LoVo (cell line): ENCODE results near the gene SH3BP4.

ENCODE experiments used
- DNase-seq: peaks from one replicate; pipeline ENCODE4 v3.0.0-alpha.2; 2016; ENCODE audit warnings: low spot score

The SH3BP4 gene

DNA sequence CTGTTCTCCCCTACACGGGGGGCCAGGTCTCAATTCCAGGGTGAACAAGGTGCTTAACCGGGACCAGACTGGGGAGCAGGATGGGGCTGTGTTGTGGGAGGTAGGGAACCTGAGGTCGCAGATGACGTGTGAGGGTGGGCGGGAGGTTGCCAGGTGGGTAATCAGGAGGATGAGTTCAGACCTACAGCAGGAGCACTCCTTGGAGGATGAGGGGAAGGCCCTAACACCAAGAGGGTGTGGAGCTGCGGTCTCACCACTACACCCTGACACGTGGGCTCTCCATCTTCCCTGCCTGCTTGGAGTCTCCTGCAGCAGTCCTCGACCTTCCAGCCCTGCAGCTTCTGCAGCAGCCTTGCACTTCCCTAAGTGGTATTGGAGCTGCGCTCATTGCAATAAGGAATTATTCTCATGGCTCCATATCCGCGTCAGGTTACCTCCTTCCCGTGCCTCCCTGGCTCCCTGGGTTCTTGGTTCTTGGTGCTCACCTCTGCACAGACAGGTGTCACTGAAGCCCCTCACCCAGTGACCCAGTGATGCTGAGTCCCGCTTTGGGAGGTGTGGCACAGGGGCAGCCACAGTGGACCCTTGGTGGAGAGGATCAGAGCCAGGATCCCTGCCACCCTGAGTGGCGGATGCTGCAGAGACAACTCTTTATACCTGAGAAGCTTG is 15.5 kb downstream of the SH3BP4 start:
- DNase-seq = no peak

DNA sequence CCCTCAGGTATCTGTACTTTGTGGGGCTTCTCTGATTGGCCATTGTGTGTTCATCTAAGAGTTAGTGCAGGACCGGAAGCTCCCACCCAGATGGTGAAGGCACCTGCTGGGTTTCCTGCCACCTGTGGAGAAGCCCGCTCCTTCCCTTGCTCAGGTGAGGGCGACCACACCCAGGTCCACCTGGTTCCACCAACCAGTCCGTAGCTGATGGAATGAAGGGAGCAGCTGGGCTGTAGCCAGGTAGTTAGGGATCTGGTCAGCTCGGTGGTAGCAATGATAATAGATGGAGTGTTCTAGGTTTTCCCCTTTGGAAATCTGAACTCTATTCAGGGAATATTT is 16.0 kb downstream of the SH3BP4 start:
- no peak for DNase-seq

DNA sequence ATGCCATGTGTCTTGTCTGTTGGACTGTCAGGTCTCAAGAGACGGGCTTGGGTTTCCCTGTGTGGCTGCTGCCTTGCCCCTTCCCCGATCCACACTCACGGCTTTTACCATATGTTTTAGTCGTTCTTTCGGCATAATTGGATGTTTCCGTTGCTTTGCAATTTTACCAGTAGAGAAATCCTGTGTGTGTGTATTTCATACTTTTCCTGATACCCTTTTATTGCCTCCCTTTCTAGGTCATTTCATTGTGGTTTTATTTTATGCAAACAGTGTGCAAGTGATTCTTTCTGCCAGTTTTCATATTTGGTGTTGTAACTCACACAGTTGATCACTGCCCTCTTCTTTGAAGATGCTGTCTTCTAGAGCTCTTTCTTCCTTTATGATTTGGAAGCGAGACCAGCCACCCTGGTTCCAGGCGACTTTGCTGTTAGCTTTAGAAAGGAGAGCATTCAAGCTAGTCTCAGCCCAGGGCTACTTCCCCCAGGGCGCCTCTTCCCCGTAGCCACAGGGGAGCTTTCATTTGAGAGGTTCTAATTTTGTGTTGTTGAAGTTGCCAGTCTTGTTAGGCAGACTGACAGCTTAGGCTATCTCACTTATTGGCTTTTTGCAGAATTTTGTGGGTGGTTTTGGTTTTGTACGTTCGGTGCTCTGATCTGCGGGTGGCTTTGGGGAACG is 17.0 kb downstream of the SH3BP4 start:
- DNase-seq = no peak

DNA sequence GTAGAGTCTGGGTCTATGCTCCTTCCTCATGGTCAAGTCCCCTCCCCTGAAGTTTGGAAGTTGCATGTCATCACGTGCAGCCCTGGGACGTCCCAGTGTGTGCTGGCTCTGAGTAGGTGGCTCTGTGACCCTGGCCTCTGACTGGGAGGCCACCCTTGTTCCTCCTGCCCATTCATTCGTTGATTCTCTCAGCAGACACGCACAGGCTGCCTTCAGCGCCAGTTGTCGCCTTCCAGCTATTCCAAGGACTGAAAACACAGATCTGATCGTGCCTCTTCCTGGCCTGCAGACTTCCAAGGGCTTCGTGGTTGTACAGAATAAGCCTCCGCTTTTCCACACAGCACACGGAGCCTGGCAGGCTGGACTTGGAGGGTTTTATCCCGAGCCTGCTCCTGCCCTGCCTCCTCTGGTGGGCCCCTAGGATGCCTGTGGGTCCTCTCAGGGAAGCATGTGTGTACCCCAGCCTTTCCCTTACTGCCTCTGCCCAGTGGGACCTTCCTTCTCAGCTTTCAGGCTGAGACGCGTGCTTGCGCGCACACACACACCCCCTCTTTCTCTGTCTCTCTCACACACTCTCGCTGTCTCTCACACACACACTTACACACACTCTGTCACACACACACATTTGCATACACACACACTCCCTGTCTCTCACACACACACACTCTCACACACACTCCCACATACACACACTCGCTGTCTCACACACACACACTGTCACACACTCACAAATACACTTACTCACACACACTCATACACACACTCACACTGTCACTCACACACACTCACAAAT is 17.7 kb downstream of the SH3BP4 start:
- no peak for DNase-seq

DNA sequence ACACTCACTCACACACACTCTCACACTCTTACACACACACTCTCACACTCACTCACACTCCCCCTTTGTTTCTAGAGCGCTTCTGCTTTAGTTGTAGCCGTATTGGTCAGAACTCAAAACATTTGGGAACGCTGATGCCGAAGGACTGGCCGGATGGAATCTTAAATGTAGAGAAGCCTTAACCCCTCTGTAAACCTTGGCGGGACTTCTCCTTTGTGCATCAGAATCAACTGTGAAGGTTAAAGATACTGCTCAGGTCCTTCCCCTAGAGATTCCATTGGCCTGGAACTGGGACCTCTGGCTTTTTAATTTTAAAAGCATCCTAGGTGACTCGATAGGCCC is 18.3 kb downstream of the SH3BP4 start:
- DNase-seq = no peak

DNA sequence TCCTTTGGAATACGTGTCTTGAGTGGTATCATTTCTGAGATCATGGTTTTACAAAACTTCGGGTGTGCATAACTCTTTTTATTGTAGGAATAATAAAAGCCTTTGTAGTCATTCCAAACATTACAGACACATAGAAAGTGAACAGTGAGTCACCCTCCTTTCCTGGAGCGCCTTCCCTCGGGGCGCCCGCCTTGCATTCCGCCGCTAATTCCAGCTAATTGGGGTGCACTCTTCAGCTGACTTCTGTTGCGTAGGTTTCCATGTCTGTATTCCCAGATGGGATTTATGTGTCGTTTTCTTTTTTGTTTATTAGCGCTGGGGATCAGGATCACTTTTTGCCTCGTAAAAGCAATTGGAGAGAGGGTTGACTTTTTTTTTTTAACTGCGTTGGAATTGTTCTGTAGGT is 18.7 kb downstream of the SH3BP4 start:
- DNase-seq = peak; percentile 80

DNA sequence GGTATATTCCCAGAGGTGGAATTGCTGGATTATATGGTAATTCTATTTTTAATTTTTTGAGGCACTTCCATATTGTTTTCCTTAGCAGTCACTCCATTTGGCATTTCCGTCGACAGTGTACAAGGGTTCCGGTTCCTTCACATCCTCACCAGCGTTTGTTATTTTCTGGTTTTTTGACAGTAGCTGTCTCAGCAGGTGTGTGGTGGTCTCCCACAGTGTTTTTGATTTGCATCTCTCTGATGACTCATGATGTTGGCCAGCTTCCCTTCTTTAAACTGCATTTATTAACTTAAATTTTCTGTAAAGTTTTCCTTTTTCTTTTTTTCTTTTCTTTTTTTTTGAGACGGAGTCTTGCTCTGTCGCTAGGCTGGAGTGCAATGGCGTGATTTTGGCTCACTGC is 19.7 kb downstream of the SH3BP4 start:
- no peak for DNase-seq

DNA sequence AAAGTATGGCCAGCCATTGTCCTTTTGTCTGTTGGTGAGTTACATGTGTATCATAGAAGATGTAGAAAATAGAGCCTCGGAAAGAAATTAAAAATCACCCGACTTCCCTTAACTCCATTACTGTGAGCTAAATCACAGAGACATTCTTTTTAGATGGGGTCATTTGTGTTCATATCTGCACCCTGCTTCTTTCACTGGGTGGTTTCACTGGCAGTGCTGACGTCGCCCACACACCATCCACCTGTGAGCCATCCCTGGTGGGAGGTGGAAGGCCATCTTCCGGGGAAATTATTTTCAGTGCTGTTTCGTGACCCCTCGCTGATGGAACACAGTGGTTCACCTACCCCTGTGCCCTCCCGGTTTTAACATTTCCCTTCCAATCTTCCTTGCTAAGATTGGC is 21.2 kb downstream of the SH3BP4 start:
- no peak for DNase-seq

DNA sequence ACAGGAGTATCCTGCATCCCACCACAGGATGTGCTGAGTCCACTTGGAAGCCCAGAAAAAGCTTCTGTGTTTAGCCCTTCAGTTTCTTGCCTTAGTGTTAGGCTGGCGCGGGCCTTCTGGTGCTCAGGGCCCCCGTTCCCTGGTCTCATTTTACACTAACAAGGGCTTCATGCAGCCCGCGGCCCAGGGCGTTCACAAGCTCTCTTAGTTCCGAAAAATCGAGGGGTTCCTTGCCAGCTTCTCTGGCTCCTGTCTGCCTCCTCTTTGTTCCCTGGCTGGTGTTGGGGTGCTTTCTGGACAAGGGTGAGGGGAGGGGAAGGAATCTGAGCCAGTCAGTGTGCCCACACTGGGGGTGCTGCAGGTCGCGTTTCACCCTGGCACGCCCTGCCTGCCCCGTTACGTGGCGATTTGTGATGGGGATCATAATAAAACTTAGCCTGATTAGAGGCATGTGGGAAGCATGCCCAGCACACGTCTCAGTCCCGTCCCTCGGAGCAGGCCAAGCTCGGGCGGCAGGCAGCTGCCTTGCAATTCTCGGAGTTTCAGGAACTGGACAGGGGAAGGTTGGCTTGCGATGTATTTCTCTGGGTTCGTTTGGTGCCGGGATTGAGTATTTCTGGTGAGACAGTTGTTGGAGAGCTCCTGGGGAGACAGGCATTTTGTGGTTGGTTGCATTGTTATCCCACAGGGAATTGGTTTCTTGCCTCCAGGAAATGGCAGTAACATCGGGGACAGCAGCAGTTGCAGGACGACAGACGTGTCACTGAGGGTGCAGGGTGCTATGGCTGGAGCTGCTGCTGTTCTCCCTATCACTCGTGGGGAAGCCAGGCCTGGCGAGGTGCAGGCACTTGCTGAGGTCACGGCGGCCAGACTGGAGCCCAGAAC is 22.9 kb downstream of the SH3BP4 start:
- DNase-seq = no peak

DNA sequence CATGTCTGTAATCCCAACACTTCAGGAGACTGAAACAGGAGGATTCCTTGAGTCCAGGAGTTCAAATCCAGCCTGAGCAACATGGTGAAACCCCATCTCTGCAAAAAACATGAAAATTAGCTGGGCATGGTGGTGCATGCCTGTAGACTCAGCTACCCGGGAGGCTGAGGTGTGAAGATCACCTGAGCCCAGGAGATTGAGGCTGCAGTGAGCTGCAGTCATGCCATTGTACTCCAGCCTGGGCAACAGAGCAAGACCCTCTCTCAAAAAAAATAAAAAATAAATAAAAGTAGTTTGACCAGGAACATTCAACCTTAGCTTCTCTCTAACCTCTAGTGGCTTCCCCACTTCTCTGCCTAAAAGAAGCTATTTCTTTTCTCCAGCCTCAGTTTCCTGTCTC is 23.8 kb downstream of the SH3BP4 start:
- no peak for DNase-seq

DNA sequence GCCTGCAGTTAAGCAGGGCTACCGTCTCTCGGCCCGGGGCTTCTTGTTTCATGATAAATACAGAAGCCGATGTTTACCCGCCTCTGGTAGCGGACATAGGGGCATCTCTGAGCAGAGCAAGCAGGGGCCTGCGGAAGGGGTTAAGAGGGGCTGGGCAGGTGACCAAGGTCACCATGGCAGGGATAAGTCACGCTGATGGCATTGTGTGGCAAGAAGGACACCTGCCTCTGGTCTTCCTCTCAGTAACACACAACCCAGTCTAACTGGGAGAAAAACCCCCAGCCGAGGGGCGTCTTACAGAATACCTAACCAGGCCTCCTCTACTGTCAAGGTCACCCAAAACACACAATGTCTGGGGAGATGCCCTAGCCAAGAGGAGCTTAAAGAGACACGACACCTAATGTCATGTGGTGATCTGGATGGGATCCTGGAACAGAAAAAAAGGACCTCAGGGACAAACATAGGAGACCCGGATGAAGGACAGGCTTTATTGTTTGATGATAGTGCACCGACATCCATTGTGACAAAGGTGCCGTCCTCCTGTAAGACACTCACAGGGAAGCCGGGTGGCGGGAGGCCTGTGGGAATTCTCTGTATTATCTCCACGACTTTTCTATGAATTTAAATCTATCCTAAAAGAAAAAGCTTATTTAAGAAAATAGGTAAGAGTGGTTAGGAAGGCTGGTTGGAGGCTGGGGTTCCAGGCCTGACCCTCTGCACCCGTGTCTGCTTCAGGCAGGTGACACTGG is 24.8 kb downstream of the SH3BP4 start:
- no peak for DNase-seq

DNA sequence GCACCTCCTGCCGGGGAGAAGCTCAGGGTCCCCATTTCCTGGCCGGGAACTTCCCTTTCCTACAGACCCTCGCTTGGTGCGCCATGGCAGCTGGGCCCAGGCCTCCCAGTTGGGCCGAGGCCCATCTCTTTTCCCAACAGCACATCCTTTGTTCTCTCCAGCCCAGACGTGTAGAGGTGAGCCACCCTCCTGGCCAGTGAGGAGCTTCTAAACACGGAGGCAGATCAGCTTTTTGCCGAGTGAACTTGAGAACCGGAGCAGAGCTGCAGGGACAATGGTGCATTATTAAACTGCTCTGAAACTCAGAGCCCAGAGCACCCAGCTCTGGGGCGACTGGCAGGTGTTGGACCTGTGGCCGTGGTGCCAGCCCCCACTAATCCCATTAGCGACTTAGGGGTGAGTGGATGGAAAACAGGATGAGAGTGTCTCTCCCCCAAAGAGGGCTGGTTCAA is 25.4 kb downstream of the SH3BP4 start:
- no peak for DNase-seq

DNA sequence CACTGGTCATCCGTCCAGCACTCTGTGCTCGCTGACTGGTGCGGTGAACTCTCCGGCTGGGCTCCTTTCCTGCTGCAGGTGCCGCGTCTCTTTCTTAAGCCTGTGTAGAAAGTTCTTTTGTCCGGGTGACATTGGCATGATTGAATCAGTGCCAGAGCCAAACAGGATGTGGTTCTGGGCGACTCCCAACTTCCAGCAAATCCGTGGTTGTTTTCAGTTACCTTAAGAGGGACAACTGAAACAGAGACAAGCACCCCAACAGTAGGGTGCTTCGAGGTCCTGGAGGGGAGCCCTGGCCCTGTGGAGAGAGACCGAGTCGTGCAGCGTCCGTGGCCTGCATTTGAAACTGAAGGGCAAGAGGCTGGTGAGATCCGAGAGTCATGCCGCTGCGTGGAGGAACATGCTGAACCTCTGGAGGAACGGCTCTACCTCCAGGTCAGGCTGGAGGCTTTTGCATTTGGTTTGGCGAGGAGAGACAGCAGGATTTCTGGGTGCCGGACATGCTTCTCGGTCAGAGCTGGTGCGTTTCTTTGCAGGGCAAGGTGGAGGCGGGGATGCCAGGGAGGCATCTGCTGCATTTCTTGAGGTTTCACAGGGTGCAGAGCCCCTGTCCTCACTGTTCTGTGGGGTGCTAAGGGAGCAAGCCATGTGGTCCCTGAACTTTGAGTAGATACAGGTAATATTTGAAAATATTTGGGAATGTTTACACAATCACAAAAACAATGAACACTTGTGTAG is 26.8 kb downstream of the SH3BP4 start:
- peak; percentile 19 for DNase-seq

DNA sequence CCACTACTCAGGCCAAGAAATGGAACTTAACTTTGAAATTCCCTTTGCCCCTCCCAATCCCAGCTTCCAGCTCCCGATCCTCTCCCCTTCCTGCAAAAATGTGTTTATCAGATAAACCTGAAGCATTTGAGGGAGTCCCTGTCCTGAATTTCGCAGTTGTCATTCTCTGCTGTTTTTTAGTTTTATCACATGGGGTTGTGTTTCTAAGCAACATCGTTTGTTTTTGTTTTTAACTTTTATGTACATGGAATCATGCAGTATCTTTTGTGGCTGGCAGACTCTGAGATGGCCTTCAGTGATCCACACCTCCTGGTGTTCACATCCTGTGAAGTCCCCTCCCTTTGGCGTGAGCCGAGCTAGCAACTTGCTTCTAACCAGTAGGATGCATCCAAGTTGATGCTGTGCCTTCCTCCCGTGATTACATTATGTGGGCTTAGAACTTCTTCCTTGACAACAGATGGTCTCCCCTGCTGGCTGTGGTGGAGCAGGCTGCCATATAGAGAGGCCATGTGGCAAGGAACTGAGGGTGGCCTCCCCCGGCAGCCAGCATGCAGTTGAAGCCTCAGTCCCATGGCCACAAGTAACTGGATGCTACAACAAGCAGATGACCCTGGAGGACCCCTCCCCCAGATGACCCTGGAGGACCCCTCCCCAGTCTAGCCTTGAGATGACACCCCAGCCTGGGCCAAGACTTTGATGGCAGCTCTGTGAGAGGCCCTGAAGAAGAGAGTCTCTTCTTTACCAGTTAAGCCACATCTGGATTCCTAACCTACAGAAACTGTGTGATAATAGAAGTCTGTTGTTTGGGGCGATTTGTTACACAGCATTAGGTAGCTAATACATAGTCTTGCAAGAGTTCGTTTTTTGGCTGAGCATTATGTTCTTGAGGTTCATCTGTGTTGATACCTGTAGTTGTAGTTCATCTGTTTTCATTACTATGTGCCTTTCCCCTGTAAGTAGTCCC is 27.7 kb downstream of the SH3BP4 start:
- no peak for DNase-seq

DNA sequence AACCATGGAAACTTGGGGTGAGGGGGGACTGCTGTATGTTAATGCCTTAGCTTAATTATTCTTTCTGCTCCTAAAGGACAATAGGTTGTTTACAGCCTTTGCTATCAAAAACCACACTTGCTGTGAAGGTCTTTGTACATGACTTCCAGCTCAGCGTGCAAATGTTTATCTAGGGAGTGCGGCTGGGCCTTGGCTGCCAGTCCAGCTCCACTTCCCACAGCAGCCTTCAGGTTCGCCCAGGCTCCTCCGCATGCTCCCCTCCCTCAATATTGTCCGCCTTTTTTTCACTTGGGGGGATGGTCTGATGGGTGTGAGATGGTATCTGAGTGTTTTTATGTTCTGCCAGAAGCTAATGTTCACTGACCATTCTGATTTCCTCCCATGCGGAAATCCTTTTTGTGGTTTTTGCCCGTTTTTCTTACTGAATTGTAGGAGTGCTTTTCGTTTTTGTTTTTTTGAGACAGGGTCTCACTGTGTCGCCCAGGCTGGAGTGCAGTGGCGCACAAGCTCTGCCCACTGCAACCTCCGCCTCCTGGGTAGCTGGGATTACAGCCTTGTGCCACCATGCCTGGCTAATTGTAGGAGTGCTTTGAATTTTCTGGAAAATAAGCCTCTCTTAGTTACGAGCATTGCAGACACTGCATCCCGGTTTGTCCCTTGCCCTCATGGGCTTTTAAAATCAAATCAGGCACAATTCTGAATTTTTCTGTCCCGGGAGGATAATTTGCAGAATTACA is 28.8 kb downstream of the SH3BP4 start:
- no peak for DNase-seq

DNA sequence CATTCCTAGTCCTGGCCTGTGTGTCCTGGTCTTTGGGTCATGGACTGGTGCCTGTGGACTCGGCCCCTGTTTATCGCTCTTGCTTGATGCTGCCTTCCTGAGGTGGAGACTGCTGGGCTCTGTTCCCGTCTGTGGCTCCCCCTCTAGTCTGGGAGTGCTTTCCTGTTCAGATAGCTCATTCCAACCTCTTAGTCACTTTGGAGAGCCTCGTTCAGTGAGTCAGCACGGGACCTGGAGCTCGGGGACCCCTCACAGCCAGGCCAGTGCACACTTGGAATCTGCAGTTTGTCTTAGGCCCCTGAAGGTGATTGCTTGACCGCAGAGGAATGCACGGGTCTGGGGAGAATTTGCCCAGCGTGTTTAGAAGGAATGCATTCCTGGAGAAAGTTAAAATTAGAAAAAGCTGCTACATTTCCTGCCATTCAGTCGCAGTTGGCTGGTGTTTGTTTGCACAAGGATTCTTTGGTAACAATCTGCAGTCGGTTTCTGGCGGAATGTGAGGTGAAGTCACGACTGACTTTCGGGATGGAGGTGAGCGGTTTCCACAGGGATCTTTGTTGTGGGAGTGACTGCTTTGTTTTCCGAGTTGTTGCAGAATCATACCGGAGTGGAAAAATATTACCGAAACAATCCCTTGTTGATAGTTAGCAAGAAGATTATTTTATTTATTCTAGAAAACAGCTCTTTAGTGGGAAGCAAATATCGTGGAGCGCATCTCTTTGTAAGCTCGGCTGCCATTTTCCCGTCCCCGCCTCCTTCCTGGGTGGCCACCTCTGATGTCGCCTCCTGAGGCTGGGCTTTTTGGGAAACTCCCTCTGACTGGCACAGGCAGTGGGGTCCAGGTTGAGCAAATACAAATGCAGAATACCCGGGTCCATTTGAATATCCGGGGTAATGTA is 29.6 kb downstream of the SH3BP4 start:
- DNase-seq = peak; percentile 41

DNA sequence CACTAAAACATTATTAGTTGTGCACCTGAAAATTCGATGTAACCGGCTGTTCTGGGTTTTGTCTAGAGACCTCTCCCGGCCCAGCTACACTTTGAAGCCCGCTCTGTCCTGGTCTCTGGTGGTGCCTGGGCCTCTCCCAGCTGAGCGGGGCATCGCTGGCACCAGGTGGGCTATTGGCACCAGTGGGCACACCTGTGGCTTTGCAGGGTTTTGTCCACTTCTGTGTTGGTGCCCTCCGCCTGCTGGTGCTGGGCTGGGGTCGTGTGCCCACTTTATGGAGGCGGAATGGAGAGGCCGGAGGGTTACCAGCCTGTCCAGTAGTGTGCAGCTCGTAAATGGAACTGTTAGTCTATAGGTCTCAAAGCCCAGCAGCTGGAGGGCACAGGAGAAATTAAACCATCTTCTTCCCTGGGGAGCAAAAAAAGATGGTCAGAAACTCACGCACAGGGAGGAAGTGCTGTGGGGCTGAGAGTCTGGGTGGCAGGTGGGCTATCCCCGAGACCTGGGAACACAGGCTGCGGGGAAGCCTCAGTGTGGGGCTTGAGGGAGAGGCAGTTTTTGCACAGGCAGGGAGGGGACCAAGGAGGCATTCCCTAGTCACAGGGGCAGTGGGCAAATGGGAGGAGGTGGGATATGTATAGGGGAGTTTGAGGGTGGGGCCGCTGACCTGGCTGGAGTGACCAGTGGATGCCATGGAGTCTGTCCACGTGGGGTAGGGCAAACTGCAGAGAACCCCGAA is 30.4 kb downstream of the SH3BP4 start:
- no peak for DNase-seq
